Mesendoderm (in vitro differentiated cells): ENCODE results near the gene PGAP2.

ENCODE experiments used
- DNase-seq: peaks from one replicate; pipeline ENCODE4 v3.0.0; 2013
- H2AK5ac ChIP-seq: 2 replicates; pipeline ENCODE4 v1.6.1; 2013; ENCODE audit warnings: low read length, inconsistent platforms
- H2BK120ac ChIP-seq: 2 replicates; pipeline ENCODE4 v1.6.1; 2013; ENCODE audit warnings: low read depth, mild to moderate bottlenecking, low read length, moderate library complexity, mixed read lengths
- H2BK15ac ChIP-seq: replicated peaks from 2 replicates; pipeline ENCODE4 v1.6.1; 2013; ENCODE audit warnings: low read depth, mild to moderate bottlenecking, moderate library complexity
- H2BK5ac ChIP-seq: 2 replicates; pipeline ENCODE4 v1.6.1; 2013; ENCODE audit warnings: low read length, inconsistent platforms
- H3K18ac ChIP-seq: 2 replicates; pipeline ENCODE4 v1.6.1; 2013; ENCODE audit warnings: mild to moderate bottlenecking, low read length, mixed read lengths
- H3K23ac ChIP-seq: one replicate; pipeline ENCODE4 v1.6.1; 2013; ENCODE audit warnings: low read length
- H3K27ac ChIP-seq: 2 replicates; pipeline ENCODE4 v1.5.1; 2013; ENCODE audit warnings: low read depth, mild to moderate bottlenecking, inconsistent platforms, low read length, moderate library complexity
- H3K27me3 ChIP-seq: 2 replicates; pipeline ENCODE4 v1.6.1; 2013; ENCODE audit warnings: low read length, control low read depth, mild to moderate bottlenecking, inconsistent platforms; ENCODE audit not compliant: insufficient read depth, poor library complexity
- H3K36me3 ChIP-seq: 2 replicates; pipeline ENCODE4 v1.6.1; 2013; ENCODE audit warnings: low read length, inconsistent platforms; ENCODE audit not compliant: control insufficient read depth, insufficient read depth
- H3K4ac ChIP-seq: one replicate; pipeline ENCODE4 v1.6.1; 2013; ENCODE audit warnings: low read depth, mild to moderate bottlenecking, low read length, moderate library complexity
- H3K4me1 ChIP-seq: 2 replicates; pipeline ENCODE4 v1.6.1; 2013; ENCODE audit warnings: low read depth, low read length, inconsistent platforms; ENCODE audit not compliant: control insufficient read depth
- H3K4me2 ChIP-seq: 2 replicates; pipeline ENCODE4 v1.6.1; 2013; ENCODE audit warnings: low read length
- H3K4me3 ChIP-seq: 2 replicates; pipeline ENCODE4 v1.5.1; 2013; ENCODE audit warnings: mild to moderate bottlenecking, low read length
- H3K56ac ChIP-seq: one replicate; pipeline ENCODE4 v1.6.1; 2013; ENCODE audit warnings: low read length
- H3K79me1 ChIP-seq: 2 replicates; pipeline ENCODE4 v1.6.1; 2013; ENCODE audit warnings: low read length, inconsistent platforms
- H3K79me2 ChIP-seq: 2 replicates; pipeline ENCODE4 v1.6.1; 2013; ENCODE audit warnings: mild to moderate bottlenecking, low read length; ENCODE audit not compliant: control insufficient read depth, insufficient read depth
- H3K9ac ChIP-seq: 2 replicates; pipeline ENCODE4 v1.6.1; 2013; ENCODE audit warnings: low read length, inconsistent platforms
- H4K5ac ChIP-seq: one replicate; pipeline ENCODE4 v1.6.1; 2013; ENCODE audit warnings: low read length
- H4K8ac ChIP-seq: one replicate; pipeline ENCODE4 v1.6.1; 2013; ENCODE audit warnings: low read depth, mild to moderate bottlenecking, control low read depth, low read length, moderate library complexity
- WGBS: extraction: QIAGEN DNeasy Blood & Tissue Kit; methylation state at CpG from one replicate; pipeline ENCODE4 v1.1.7; 2013; ENCODE audit warnings: low lambda C conversion rate, missing lambda C conversion rate; ENCODE audit not compliant: insufficient coverage; ENCODE audit errors: extremely low coverage; 5-methylcytosine and 5-hydroxymethylcytosine counted together

PGAP2 gene

GRCh38 chr11:3824714-3825472, 16.5 kb downstream of the PGAP2 start:
- Histone ChIP-seq H3K4ac (no peak overlapping the region), H3K4me2 (no peak overlapping the region), H3K4me1 (peaks cover 4% of the 10 kb centered on the region), H2BK120ac (no peak overlapping the region), H3K18ac (no peak overlapping the region), H3K36me3 (peaks cover 10% of the 10 kb centered on the region), H3K56ac (peak overlapping the region; percentile 57), H2AK5ac (no peak overlapping the region), H3K9ac (no peak overlapping the region), H3K79me1 (no peaks in the 10 kb centered on the region), H4K8ac (no peak overlapping the region), H3K27ac (no peak overlapping the region), H3K79me2 (no peaks in the 10 kb centered on the region), H2BK15ac (no peak overlapping the region), H3K27me3 (no peaks in the 10 kb centered on the region), H3K4me3 (no peak overlapping the region), H3K23ac (peak overlapping the region; percentile 1), H2BK5ac (no peak overlapping the region), H4K5ac (no peak overlapping the region)
- WGBS: no CpG with 5 or more reads among the region's 18 CpGs
- DNase-seq: peak; percentile 95

- Histone ChIP-seq H2BK5ac (no peak overlapping the region), H3K27ac (no peak overlapping the region), H3K79me2 (no peaks in the 10 kb centered on the region), H3K79me1 (no peaks in the 10 kb centered on the region), H3K36me3 (peaks cover 10% of the 10 kb centered on the region), H3K56ac (peak overlapping the region; percentile 9), H4K8ac (no peak overlapping the region), H4K5ac (no peak overlapping the region), H2BK15ac (no peak overlapping the region), H2BK120ac (no peak overlapping the region), H2AK5ac (no peak overlapping the region), H3K18ac (no peak overlapping the region), H3K9ac (no peak overlapping the region), H3K4me3 (no peak overlapping the region), H3K4me2 (no peak overlapping the region), H3K4ac (no peak overlapping the region), H3K23ac (peak overlapping the region; percentile 1), H3K27me3 (no peaks in the 10 kb centered on the region), H3K4me1 (peaks cover 4% of the 10 kb centered on the region)
- WGBS: no CpG with 5 or more reads among the region's 8 CpGs
- DNase-seq: no peak
Measured at GRCh38 chr11:3825473-3826154, 17.3 kb downstream of the PGAP2 start.

- H3K56ac ChIP-seq: no peak overlapping the region
- H3K79me2 ChIP-seq: peaks cover under 1% of the 10 kb centered on the region
- H3K27me3 ChIP-seq: no peaks in the 10 kb centered on the region
- peaks cover 4% of the 10 kb centered on the region for H3K4me1 ChIP-seq
- H2AK5ac ChIP-seq: no peak overlapping the region
- DNase-seq: no peak
- no CpG with 5 or more reads among the region's 3 CpGs for WGBS
- no peak overlapping the region for H2BK5ac ChIP-seq
- H3K18ac ChIP-seq: no peak overlapping the region
- no peak overlapping the region for H3K4me3 ChIP-seq
- H2BK120ac ChIP-seq: no peak overlapping the region
- no peak overlapping the region for H2BK15ac ChIP-seq
- no peak overlapping the region for H4K5ac ChIP-seq
- no peak overlapping the region for H3K27ac ChIP-seq
- H3K23ac ChIP-seq: no peak overlapping the region
- H3K79me1 ChIP-seq: peaks cover 9% of the 10 kb centered on the region
- no peak overlapping the region for H3K4ac ChIP-seq
- no peak overlapping the region for H4K8ac ChIP-seq
- H3K9ac ChIP-seq: no peak overlapping the region
- H3K36me3 ChIP-seq: peaks cover 11% of the 10 kb centered on the region
- no peak overlapping the region for H3K4me2 ChIP-seq
Measured at GRCh38 chr11:3826721-3827120, 18.4 kb downstream of the PGAP2 start.

- Histone ChIP-seq H2AK5ac (no peak overlapping the region), H3K4me2 (no peak overlapping the region), H3K4ac (no peak overlapping the region), H3K23ac (no peak overlapping the region), H4K8ac (no peak overlapping the region), H3K79me1 (peaks cover 15% of the 10 kb centered on the region), H3K4me1 (peaks cover 4% of the 10 kb centered on the region), H3K79me2 (peaks cover 3% of the 10 kb centered on the region), H3K36me3 (peaks cover 13% of the 10 kb centered on the region), H2BK5ac (no peak overlapping the region), H4K5ac (no peak overlapping the region), H3K56ac (no peak overlapping the region), H3K9ac (no peak overlapping the region), H3K18ac (no peak overlapping the region), H3K27ac (no peak overlapping the region), H2BK15ac (no peak overlapping the region), H3K27me3 (no peaks in the 10 kb centered on the region), H3K4me3 (no peak overlapping the region), H2BK120ac (no peak overlapping the region)
- no peak for DNase-seq
- no CpG with 5 or more reads among the region's 35 CpGs for WGBS
Measured at GRCh38 chr11:3827434-3828186, 19.2 kb downstream of the PGAP2 start.

- Histone ChIP-seq H3K79me2 (peaks cover 8% of the 10 kb centered on the region), H3K9ac (no peak overlapping the region), H2BK5ac (no peak overlapping the region), H3K4me3 (no peak overlapping the region), H3K27me3 (no peaks in the 10 kb centered on the region), H2AK5ac (no peak overlapping the region), H3K4ac (no peak overlapping the region), H3K36me3 (peaks cover 13% of the 10 kb centered on the region), H3K23ac (no peak overlapping the region), H3K79me1 (peaks cover 26% of the 10 kb centered on the region), H3K4me2 (no peak overlapping the region), H3K18ac (no peak overlapping the region), H2BK15ac (no peak overlapping the region), H3K56ac (no peak overlapping the region), H2BK120ac (no peak overlapping the region), H4K8ac (no peak overlapping the region), H3K4me1 (peaks cover 8% of the 10 kb centered on the region), H4K5ac (no peak overlapping the region), H3K27ac (no peak overlapping the region)
- no CpG with 5 or more reads among the region's 3 CpGs for WGBS
- no peak for DNase-seq
Measured at GRCh38 chr11:3830088-3830487, 21.7 kb downstream of the PGAP2 start.
